CD14-positive monocyte (primary cell): ENCODE measurements around the gene ANO7. TPM values are rescaled to one million over a fixed set of nuclear protein-coding genes. Genes with fewer than 3 reads are reported as not detected.
A peak's percentile ranks its signal among the peaks of the same experiment; 100 is the strongest.

ENCODE experiments used
- DNase-seq, 3 donors: peaks; one replicate each; pipeline ENCODE4 v3.0.0-alpha.2; 2011 to 2022
- H2AFZ ChIP-seq: 2 replicates; pipeline ENCODE4 v1.6.0; 2012; ENCODE audit warnings: mild to moderate bottlenecking, low read depth, low read length, inconsistent platforms; ENCODE audit not compliant: insufficient read depth, poor library complexity, severe bottlenecking
- H3K27ac ChIP-seq, 2 donors: 1 replicate in 1 of 2; 2 replicates in 1 of 2; pipeline ENCODE4 v1.5.1; 2012 to 2013; ENCODE audit warnings: low read length in 2 of 2, control low read depth in 1 of 2, inconsistent platforms in 1 of 2, low read depth in 1 of 2, mild to moderate bottlenecking in 1 of 2
- H3K27me3 ChIP-seq, 2 donors: one replicate each; pipeline versions ENCODE4 v1.6.0 to v1.6.1; 2011 to 2013; ENCODE audit warnings: low read length in 2 of 2; ENCODE audit not compliant: control insufficient read depth in 2 of 2, insufficient read depth in 2 of 2
- H3K36me3 ChIP-seq, 2 donors: replicated peaks in 1 of 2; 1 replicate in 1 of 2; 2 replicates in 1 of 2; pipeline versions ENCODE4 v1.5.1 to v1.6.1; 2012 to 2013; ENCODE audit warnings: low read length in 2 of 2, control low read depth in 1 of 2, inconsistent platforms in 1 of 2, mild to moderate bottlenecking in 1 of 2; ENCODE audit not compliant: insufficient read depth in 2 of 2, control insufficient read depth in 1 of 2
- H3K4me1 ChIP-seq, 2 donors: 1 replicate in 1 of 2; 2 replicates in 1 of 2; pipeline versions ENCODE4 v1.5.1 to v1.6.1; 2012 to 2013; ENCODE audit warnings: low read length in 2 of 2, control low read depth in 1 of 2, inconsistent platforms in 1 of 2, mild to moderate bottlenecking in 1 of 2, moderate library complexity in 1 of 2; ENCODE audit not compliant: insufficient read depth in 2 of 2, control insufficient read depth in 1 of 2
- H3K4me2 ChIP-seq: replicated peaks from 2 replicates; pipeline ENCODE3; 2012; ENCODE audit warnings: low read length, moderate library complexity, mild to moderate bottlenecking; ENCODE audit not compliant: poor library complexity, severe bottlenecking; ENCODE audit errors: extremely low read depth
- H3K4me3 ChIP-seq, 3 experiments: fragments of 200-600 bp in 1 of 3; sonication (generic) in 1 of 3; replicated peaks in 1 of 3; 1 replicate in 2 of 3; 2 replicates in 1 of 3; pipeline ENCODE4 v1.5.1; 2011 to 2013; ENCODE audit warnings: low read length in 3 of 3, mild to moderate bottlenecking in 3 of 3, control low read depth in 2 of 3, low read depth in 2 of 3, inconsistent platforms in 1 of 3, moderate library complexity in 1 of 3
- H3K79me2 ChIP-seq: 2 replicates; pipeline ENCODE4 v1.6.0; 2012; ENCODE audit warnings: mild to moderate bottlenecking, control low read depth, inconsistent platforms, low read length, moderate library complexity; ENCODE audit not compliant: insufficient read depth
- H3K9ac ChIP-seq: 2 replicates; pipeline ENCODE4 v1.6.0; 2017; ENCODE audit warnings: low read length, mild to moderate bottlenecking; ENCODE audit not compliant: insufficient read depth, poor library complexity, severe bottlenecking
- H3K9me3 ChIP-seq, 2 donors: replicated peaks in 1 of 2; 1 replicate in 1 of 2; 2 replicates in 1 of 2; pipeline versions ENCODE4 v1.5.1 to v1.6.1; 2012 to 2013; ENCODE audit warnings: low read length in 2 of 2, control low read depth in 1 of 2; ENCODE audit not compliant: control insufficient read depth in 1 of 2, insufficient read depth in 1 of 2
- H4K20me1 ChIP-seq: 2 replicates; pipeline ENCODE4 v1.6.0; 2012; ENCODE audit warnings: mild to moderate bottlenecking, low read length, control low read depth, moderate library complexity; ENCODE audit not compliant: insufficient read depth
- H3K27ac Mint-ChIP-seq, 7 donors: one replicate each; pipeline ENCODE4 v1.8.0; 2020; ENCODE audit warnings: mild to moderate bottlenecking in 7 of 7, mixed read lengths in 7 of 7, moderate library complexity in 6 of 7, inconsistent platforms in 2 of 7
- H3K27me3 Mint-ChIP-seq, 3 donors: one replicate each; pipeline ENCODE4 v1.8.0; 2021 to 2022; ENCODE audit warnings: low read depth in 3 of 3, mild to moderate bottlenecking in 3 of 3, mixed read lengths in 3 of 3, moderate library complexity in 3 of 3, inconsistent platforms in 1 of 3
- H3K36me3 Mint-ChIP-seq, 2 donors: one replicate each; pipeline ENCODE4 v1.8.0; 2020; ENCODE audit warnings: mixed read lengths in 2 of 2, inconsistent platforms in 1 of 2, mild to moderate bottlenecking in 1 of 2
- H3K4me1 Mint-ChIP-seq: one replicate; pipeline ENCODE4 v1.8.0; 2020; ENCODE audit warnings: mild to moderate bottlenecking, mixed read lengths
- H3K4me3 Mint-ChIP-seq, 2 donors: one replicate each; pipeline ENCODE4 v1.8.0; 2020; ENCODE audit warnings: mild to moderate bottlenecking in 2 of 2, mixed read lengths in 2 of 2, moderate library complexity in 1 of 2
- H3K9me3 Mint-ChIP-seq, 7 donors: one replicate each; pipeline ENCODE4 v1.8.0; 2020 to 2022; ENCODE audit warnings: mixed read lengths in 7 of 7, mild to moderate bottlenecking in 6 of 7, moderate library complexity in 6 of 7, inconsistent platforms in 2 of 7
- CTCF ChIP-seq: fragments of 200-600 bp; IDR thresholded peaks from one replicate; pipeline ENCODE4 v1.8.0; 2022; ENCODE audit warnings: antibody characterized with exemption, mild to moderate bottlenecking
- WGBS: methylation state at CpG from one replicate; pipeline ENCODE4 v1.1.5; 2013; ENCODE audit warnings: missing lambda C conversion rate; ENCODE audit not compliant: insufficient coverage; 5-methylcytosine and 5-hydroxymethylcytosine counted together
- intact Hi-C, 2 donors: fragments of 100-400 bp; cut with micrococcal nuclease; formaldehyde crosslinking; loops; one replicate each; pipeline versions ENCODE4 v1.15.0 to v1.15.1; 2023
- polyA plus RNA-seq, 3 donors: library from polyadenylated mRNA; depleted of rRNA in 1 of 3; unstranded in 2 of 3; stranded (reverse) in 1 of 3; fragments of 300-500 nt in 2 of 3; fragments of >200 nt in 1 of 3; fragmentation: Illumina TruSeq in 2 of 3; gene quantifications; 1 replicate in 2 of 3; 2 replicates in 1 of 3; pipeline ENCODE4 v1.2.3, GENCODE V29; 2012 to 2021

Gene ANO7
- polyA plus RNA-seq, 3 donors, result 0.03 TPM; not detected in 2

GRCh38 chr2:241248289-241248688 lies 59.8 kb downstream of the ANO7 start:
- Mint-ChIP-seq H3K36me3 (peaks cover 93 to 100% of the 10 kb centered on the region in 2 donors), H3K4me1 (no peaks in the 10 kb centered on the region), H3K9me3 (no peaks in the 10 kb centered on the region), H3K27ac (peak overlapping the region in 2 of 7 donors; percentile 46), H3K27me3 (no peaks in the 10 kb centered on the region), H3K4me3 (no peak overlapping the region)
- Histone ChIP-seq H3K27ac (no peak overlapping the region), H3K79me2 (peaks cover 3% of the 10 kb centered on the region), H3K4me3 (no peak overlapping the region), H4K20me1 (peaks cover 28% of the 10 kb centered on the region), H3K9me3 (no peaks in the 10 kb centered on the region), H3K27me3 (no peaks in the 10 kb centered on the region), H3K4me1 (no peaks in the 10 kb centered on the region), H3K36me3 (peaks cover 97 to 100% of the 10 kb centered on the region in 2 donors), H2AFZ (no peak overlapping the region), H3K4me2 (no peak overlapping the region), H3K9ac (no peak overlapping the region)
- intact Hi-C loops, result no loop called here
- 97% methylated on average over 10 of the region's 11 CpGs for WGBS
- DNase-seq, result no peak
- TF ChIP-seq CTCF, result no peak

GRCh38 chr2:241248897-241249296 lies 60.4 kb downstream of the ANO7 start:
- Histone ChIP-seq H3K9me3 (no peaks in the 10 kb centered on the region), H3K27ac (no peak overlapping the region), H3K4me2 (no peak overlapping the region), H3K9ac (no peak overlapping the region), H4K20me1 (peaks cover 26% of the 10 kb centered on the region), H3K79me2 (peaks cover 3% of the 10 kb centered on the region), H2AFZ (no peak overlapping the region), H3K36me3 (peaks cover 97 to 100% of the 10 kb centered on the region in 2 donors), H3K27me3 (no peaks in the 10 kb centered on the region), H3K4me3 (no peak overlapping the region), H3K4me1 (no peaks in the 10 kb centered on the region)
- Mint-ChIP-seq H3K9me3 (no peaks in the 10 kb centered on the region), H3K36me3 (peaks cover 93 to 100% of the 10 kb centered on the region in 2 donors), H3K4me3 (no peak overlapping the region), H3K4me1 (no peaks in the 10 kb centered on the region), H3K27ac (peak overlapping the region in 3 of 7 donors; percentile 33 to 71 (median 46)), H3K27me3 (no peaks in the 10 kb centered on the region)
- DNase-seq, result no peak
- TF ChIP-seq CTCF, result no peak
- intact Hi-C loops, result no loop called here
- 97% methylated on average over 6 of the region's 6 CpGs for WGBS
